GM12878 (cell line): ENCODE data around the gene ABCG2. TPM values are rescaled to one million over a fixed set of nuclear protein-coding genes. Genes with fewer than 3 reads are reported as not detected.

ENCODE experiments used
- ATAC-seq: fragments of 200-7000 bp; cut with Tn5 transposase; 3 replicates; pipeline ENCODE4 v1.9.1; 2020; ENCODE audit warnings: mild to moderate bottlenecking, moderate library complexity
- BruUV-seq: library from RNA; stranded (reverse); fragments of 400-500 nt; replicated peaks from 2 replicates; lab custom pipeline; 2021; lab: Mats Ljungman, UMichigan
- CTCF ChIA-PET: fragments of 300-600 bp; sonication (Branson Sonifier 250); formaldehyde crosslinking; extraction: SDS; loops from one replicate; lab custom pipeline; 2021; ENCODE audit warnings: inconsistent platforms; lab: Yijun Ruan, JAX
- POLR2A ChIA-PET: fragments of 350-600 bp; formaldehyde crosslinking; extraction: SDS; loops from one replicate; lab custom pipeline; 2021; ENCODE audit warnings: inconsistent platforms; lab: Charles Lee
- RAD21 ChIA-PET: fragments of 300-600 bp; sonication (Branson Sonifier 250); formaldehyde crosslinking; loops from one replicate; lab custom pipeline; 2023; ENCODE audit warnings: antibody characterized with exemption; ENCODE audit not compliant: unreplicated experiment; lab: Charles Lee
- SMC1A ChIA-PET: fragments of 300-600 bp; sonication (Branson Sonifier 250); formaldehyde crosslinking; loops from one replicate; lab custom pipeline; 2023; ENCODE audit not compliant: unreplicated experiment, uncharacterized antibody; lab: Charles Lee
- DNase-seq: peaks from one replicate; pipeline ENCODE4 v3.0.0-alpha.2; 2011; ENCODE audit warnings: low read depth, low spot score
- FAIRE-seq: peaks from 3 replicates; lab custom pipeline; 2011; peaks lifted over from hg19 to GRCh38; lab: Jason Lieb, UNC
- H2AFZ ChIP-seq: 2 replicates; pipeline ENCODE4 v1.6.0; 2011; ENCODE audit warnings: low read depth, low read length, control low read depth; ENCODE audit not compliant: control insufficient read depth
- H3K27ac ChIP-seq: 2 replicates; pipeline ENCODE4 v1.5.1; 2011; ENCODE audit warnings: control low read depth; ENCODE audit not compliant: control insufficient read depth, insufficient read depth
- H3K27me3 ChIP-seq, 2 experiments: replicated peaks in 1 of 2; 2 replicates each; pipeline versions ENCODE4 v1.6.0 to v1.6.1; 2011; ENCODE audit warnings: low read length in 1 of 2; ENCODE audit not compliant: control insufficient read depth in 2 of 2, insufficient read depth in 2 of 2
- H3K36me3 ChIP-seq, 2 experiments: 2 replicates each; pipeline ENCODE4 v1.5.1; 2011; ENCODE audit warnings: low read length in 1 of 2; ENCODE audit not compliant: control insufficient read depth in 2 of 2, insufficient read depth in 2 of 2
- H3K4me1 ChIP-seq: 2 replicates; pipeline ENCODE4 v1.6.1; 2011; ENCODE audit warnings: mild to moderate bottlenecking, low read length, moderate library complexity, mixed read lengths; ENCODE audit not compliant: control insufficient read depth, insufficient read depth
- H3K4me2 ChIP-seq: 2 replicates; pipeline ENCODE4 v1.6.0; 2011; ENCODE audit warnings: control low read depth; ENCODE audit not compliant: control insufficient read depth, insufficient read depth
- H3K4me3 ChIP-seq: fragments of 200-600 bp; sonication (generic); 2 replicates; pipeline ENCODE4 v1.5.1; 2016
- H3K79me2 ChIP-seq: 2 replicates; pipeline ENCODE4 v1.6.0; 2011; ENCODE audit warnings: low read length; ENCODE audit not compliant: control insufficient read depth, insufficient read depth
- H3K9ac ChIP-seq: 2 replicates; pipeline ENCODE4 v1.8.0; 2011; ENCODE audit warnings: low read length, control low read depth, mixed read lengths; ENCODE audit not compliant: control insufficient read depth, insufficient read depth
- H3K9me3 ChIP-seq: replicated peaks from 3 replicates; pipeline ENCODE4 v1.5.1; 2011; ENCODE audit warnings: mild to moderate bottlenecking, low read length; ENCODE audit not compliant: control insufficient read depth, insufficient read depth
- H4K20me1 ChIP-seq: 2 replicates; pipeline ENCODE4 v1.6.0; 2011; ENCODE audit not compliant: control insufficient read depth, insufficient read depth
- MLLT1 ChIP-seq: fragments of 450-650 bp; IDR thresholded peaks from 2 replicates; pipeline ENCODE4 v1.6.1; 2016; ENCODE audit warnings: mild to moderate bottlenecking
- PAX5 ChIP-seq: IDR thresholded peaks from 2 replicates; pipeline ENCODE4 v1.6.1; 2011; ENCODE audit warnings: low read depth, low read length, borderline replicate concordance
- RAD21 ChIP-seq: IDR thresholded peaks from 2 replicates; pipeline ENCODE4 v1.6.1; 2011; ENCODE audit warnings: mild to moderate bottlenecking, low read depth, low read length, moderate library complexity; ENCODE audit not compliant: insufficient read depth
- RELA ChIP-seq: fragments of 450-650 bp; IDR thresholded peaks from 2 replicates; pipeline ENCODE4 v1.8.0; 2014; ENCODE audit warnings: borderline replicate concordance; ENCODE audit not compliant: partially characterized antibody
- SIN3A ChIP-seq: IDR thresholded peaks from 2 replicates; pipeline ENCODE4 v1.6.1; 2012; ENCODE audit warnings: low read depth, low read length, improper control_type of control experiment
- SIX5 ChIP-seq: IDR thresholded peaks from 2 replicates; pipeline ENCODE4 v1.6.1; 2011; ENCODE audit warnings: mild to moderate bottlenecking, low read depth, low read length, moderate library complexity; ENCODE audit not compliant: severe bottlenecking
- SMAD5 ChIP-seq: IDR thresholded peaks from 2 replicates; pipeline ENCODE4 v1.6.1; 2016; ENCODE audit warnings: antibody characterized with exemption, low read depth
- TAF1 ChIP-seq: IDR thresholded peaks from 2 replicates; pipeline ENCODE4 v1.6.1; 2011; ENCODE audit warnings: mild to moderate bottlenecking, low read depth, low read length, borderline replicate concordance
- YY1 ChIP-seq: IDR thresholded peaks from 2 replicates; pipeline ENCODE4 v1.6.1; 2011; ENCODE audit warnings: low read depth, mild to moderate bottlenecking, low read length
- WGBS: methylation state at CpG from one replicate; pipeline ENCODE4 v1.1.6; 2016; ENCODE audit warnings: low lambda C conversion rate; ENCODE audit not compliant: insufficient replicate concordance, insufficient coverage; ENCODE audit errors: missing lambda C conversion rate; 5-methylcytosine and 5-hydroxymethylcytosine counted together
- in situ Hi-C: fragments of 300-500 bp; cut with MboI; formaldehyde crosslinking; loops from 9 replicates; pipeline ENCODE4 v1.14.3; 2018; ENCODE audit warnings: mixed read lengths
- intact Hi-C: fragments of 100-400 bp; cut with micrococcal nuclease; formaldehyde crosslinking; loops from one replicate; pipeline ENCODE4 v1.14.2; 2022; ENCODE audit not compliant: unreplicated experiment
- polyA plus RNA-seq, 11 experiments: library from polyadenylated mRNA; depleted of rRNA in 4 of 11; unstranded in 6 of 11; stranded (reverse) in 5 of 11; fragments of >200 nt; fragmentation: Nextera tagmentation in 4 of 11; fragmentation: Illumina TruSeq in 1 of 11; extraction: Ambion mirVana in 4 of 11; extraction: Trizol in 1 of 11; gene quantifications; 1 replicate in 1 of 11; 2 replicates in 10 of 11; pipeline versions ENCODE4 v1.2.1 to v1.2.3, GENCODE V29; 2011 to 2016; ENCODE audit warnings: inconsistent platforms in 2 of 11, missing spikeins in 2 of 11, low read depth in 1 of 11
- total RNA-seq, 4 experiments: library from RNA; depleted of rRNA in 3 of 4; stranded (reverse); fragments of >200 nt in 3 of 4; fragmentation: Illumina TruSeq in 1 of 4; extraction: Trizol in 1 of 4; gene quantifications; 2 replicates each; pipeline versions ENCODE4 v1.2.1 to v1.2.3, GENCODE V29; 2013 to 2021
- TF ChIP-seq, protein P1 (sequence below): fragments of 450-650 bp; IDR thresholded peaks from 2 replicates; pipeline ENCODE4 v1.6.1; 2016; ENCODE audit warnings: mild to moderate bottlenecking

Gene ABCG2
- total and polyA plus RNA-seq, 10 of the 15 experiments (the other 5 are each of a cell fraction or from before 2014, with no cell fraction given), result 0.03 to 0.06 (median 0.04) TPM; not detected in 7

DNA sequence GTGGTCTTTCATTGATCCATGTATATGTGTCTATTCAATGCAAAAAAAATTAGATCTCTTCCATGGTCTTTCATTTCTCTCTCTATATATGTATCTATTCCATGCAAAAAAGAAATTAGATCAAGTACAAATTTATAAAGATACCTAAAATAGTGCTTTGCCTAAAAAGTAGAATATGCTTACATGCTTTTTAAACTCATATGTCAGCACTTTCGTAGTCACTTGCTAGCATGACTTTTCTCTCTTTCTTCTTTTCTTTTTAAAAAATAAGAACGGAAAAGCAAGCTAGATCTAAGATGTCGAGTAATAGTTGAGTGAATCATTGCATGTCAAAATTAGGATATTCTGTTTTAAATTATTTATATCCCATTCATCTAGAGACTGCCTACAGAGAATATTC is 100.1 kb downstream of the ABCG2 start:
- H3K36me3 ChIP-seq, result no peaks in the 10 kb centered on the region; a peak in 1 of 4 replicates
- H3K4me1 ChIP-seq, result no peaks in the 10 kb centered on the region
- H3K27me3 ChIP-seq, result no peaks in the 10 kb centered on the region
- no peak overlapping the region for H3K4me3 ChIP-seq
- BruUV-seq, result no TSS peak
- DNase-seq, result no peak
- in situ Hi-C loops, result no loop called here
- no peak for FAIRE-seq
- no peaks in the 10 kb centered on the region for H3K79me2 ChIP-seq
- WGBS, result 96% methylated on average over 3 of the region's 3 CpGs
- intact Hi-C loops, result no loop called here
- ChIA-PET RAD21 (no interaction called here), POLR2A (interaction anchor here (0.6 kb wide), 3 partner anchors 31 to 678 kb away, joined by 3 to 7 read pairs (median 5); no protein-coding TSS in a partner anchor), SMC1A (interaction anchor here (0.7 kb wide), 1 partner anchor 13 kb away, joined by 3 read pairs; no protein-coding TSS in a partner anchor), CTCF (no interaction called here)
- H3K4me2 ChIP-seq, result no peak overlapping the region
- H2AFZ ChIP-seq, result no peak overlapping the region
- H3K27ac ChIP-seq, result no peak overlapping the region
- TF ChIP-seq PAX5 (no peak), SMAD5 (no peak), MLLT1 (no peak), SIX5 (no peak), YY1 (no peak), RAD21 (no peak), SIN3A (no peak), RELA (no peak), TAF1 (no peak)
- TF ChIP-seq, protein P1, sequence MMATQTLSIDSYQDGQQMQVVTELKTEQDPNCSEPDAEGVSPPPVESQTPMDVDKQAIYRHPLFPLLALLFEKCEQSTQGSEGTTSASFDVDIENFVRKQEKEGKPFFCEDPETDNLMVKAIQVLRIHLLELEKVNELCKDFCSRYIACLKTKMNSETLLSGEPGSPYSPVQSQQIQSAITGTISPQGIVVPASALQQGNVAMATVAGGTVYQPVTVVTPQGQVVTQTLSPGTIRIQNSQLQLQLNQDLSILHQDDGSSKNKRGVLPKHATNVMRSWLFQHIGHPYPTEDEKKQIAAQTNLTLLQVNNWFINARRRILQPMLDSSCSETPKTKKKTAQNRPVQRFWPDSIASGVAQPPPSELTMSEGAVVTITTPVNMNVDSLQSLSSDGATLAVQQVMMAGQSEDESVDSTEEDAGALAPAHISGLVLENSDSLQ, result no peak
- H3K9ac ChIP-seq, result no peak overlapping the region
- ATAC-seq, result no peak
- H4K20me1 ChIP-seq, result no peaks in the 10 kb centered on the region
- H3K9me3 ChIP-seq, result no peaks in the 10 kb centered on the region
